OCI-LY3 (cell line): Measurements from ENCODE around the gene SLC7A11.

ENCODE experiments used
- H2AFZ ChIP-seq: fragments of 200-600, 300-600 bp; shearing (Covaris generic); 2 replicates; pipeline ENCODE4 v1.6.0; 2014; ENCODE audit warnings: antibody characterized with exemption, low read depth, low read length
- H3K27ac ChIP-seq: fragments of 200-600, 300-600 bp; sonication (generic); 2 replicates; pipeline ENCODE4 v1.5.1; 2014; ENCODE audit warnings: mild to moderate bottlenecking, low read length, moderate library complexity, mixed read lengths
- H3K27me3 ChIP-seq: fragments of 200-600, 300-600 bp; sonication (generic); 2 replicates; pipeline ENCODE4 v1.6.1; 2014; ENCODE audit warnings: low read depth, low read length, mixed read lengths
- H3K36me3 ChIP-seq: fragments of 200-600, 300-600 bp; sonication (generic); replicated peaks from 2 replicates; pipeline ENCODE3; 2014; ENCODE audit warnings: low read depth, low read length, mixed read lengths
- H3K4me1 ChIP-seq: fragments of 300-600, 200-600 bp; sonication (generic); 2 replicates; pipeline ENCODE4 v1.6.1; 2014; ENCODE audit warnings: low read length, mixed read lengths
- H3K4me2 ChIP-seq: fragments of 200-600, 300-600 bp; sonication (generic); 2 replicates; pipeline ENCODE4 v1.6.1; 2014; ENCODE audit warnings: low read length, mixed read lengths
- H3K4me3 ChIP-seq: fragments of 300-600, 200-600 bp; sonication (generic); 2 replicates; pipeline ENCODE4 v1.5.1; 2014; ENCODE audit warnings: antibody characterized with exemption, mild to moderate bottlenecking, low read length, moderate library complexity
- H3K79me2 ChIP-seq: fragments of 300-600, 200-600 bp; shearing (Covaris generic); 2 replicates; pipeline ENCODE4 v1.6.1; 2014; ENCODE audit warnings: mild to moderate bottlenecking, low read length, mixed read lengths
- H3K9ac ChIP-seq: fragments of 300-600, 200-600 bp; shearing (Covaris generic); 2 replicates; pipeline ENCODE4 v1.6.0; 2014; ENCODE audit warnings: mild to moderate bottlenecking, low read length, moderate library complexity
- H3K9me3 ChIP-seq: fragments of 200-600, 300-600 bp; shearing (Covaris generic); 2 replicates; pipeline ENCODE4 v1.6.1; 2014; ENCODE audit warnings: low read length, mixed read lengths; ENCODE audit not compliant: insufficient read depth
- H4K20me1 ChIP-seq: fragments of 200-600, 300-600 bp; sonication (generic); 2 replicates; pipeline ENCODE4 v1.6.1; 2016; ENCODE audit warnings: low read length, mixed read lengths; ENCODE audit not compliant: insufficient read depth
- EZH2phosphoT487 ChIP-seq: fragments of 200-600 bp; shearing (Covaris generic); IDR thresholded peaks from 2 replicates; pipeline ENCODE4 v1.6.1; 2018; ENCODE audit warnings: antibody characterized with exemption, mixed run types, low read depth
- TF ChIP-seq, protein P1 (sequence below): fragments of 200-600, 300-600 bp; sonication (generic); IDR thresholded peaks from 2 replicates; pipeline ENCODE4 v1.5.1; 2014; ENCODE audit warnings: antibody characterized with exemption, low read length, low read depth

Gene SLC7A11

DNA sequence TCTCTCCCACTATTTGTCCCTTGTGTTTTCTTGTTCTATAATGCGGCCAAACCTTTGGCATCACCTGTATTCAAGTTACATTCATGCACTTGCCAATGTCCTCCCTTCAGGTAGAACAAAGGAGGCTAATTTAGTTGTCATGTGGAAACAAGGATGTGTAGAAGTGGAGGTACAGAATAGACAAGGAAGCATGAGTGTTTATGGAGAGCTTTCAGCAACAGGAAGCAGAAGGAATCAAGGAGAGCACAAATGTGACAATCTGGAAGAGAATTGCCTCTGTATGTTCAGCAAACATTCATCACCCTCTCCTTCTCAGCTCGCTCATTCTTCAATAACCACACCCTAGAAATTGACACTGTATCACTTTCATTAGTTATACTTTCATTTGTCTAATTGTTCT, 103.4 kb downstream of the SLC7A11 start:
- no peak overlapping the region for H3K4me2 ChIP-seq
- no peaks in the 10 kb centered on the region for H4K20me1 ChIP-seq
- H3K36me3 ChIP-seq, result no peaks in the 10 kb centered on the region
- no peaks in the 10 kb centered on the region for H3K27me3 ChIP-seq
- H3K4me1 ChIP-seq, result no peaks in the 10 kb centered on the region
- no peaks in the 10 kb centered on the region for H3K79me2 ChIP-seq
- no peak overlapping the region for H2AFZ ChIP-seq
- no peak overlapping the region for H3K9ac ChIP-seq
- no peak overlapping the region for H3K27ac ChIP-seq
- no peak for TF ChIP-seq EZH2phosphoT487
- TF ChIP-seq, protein P1, sequence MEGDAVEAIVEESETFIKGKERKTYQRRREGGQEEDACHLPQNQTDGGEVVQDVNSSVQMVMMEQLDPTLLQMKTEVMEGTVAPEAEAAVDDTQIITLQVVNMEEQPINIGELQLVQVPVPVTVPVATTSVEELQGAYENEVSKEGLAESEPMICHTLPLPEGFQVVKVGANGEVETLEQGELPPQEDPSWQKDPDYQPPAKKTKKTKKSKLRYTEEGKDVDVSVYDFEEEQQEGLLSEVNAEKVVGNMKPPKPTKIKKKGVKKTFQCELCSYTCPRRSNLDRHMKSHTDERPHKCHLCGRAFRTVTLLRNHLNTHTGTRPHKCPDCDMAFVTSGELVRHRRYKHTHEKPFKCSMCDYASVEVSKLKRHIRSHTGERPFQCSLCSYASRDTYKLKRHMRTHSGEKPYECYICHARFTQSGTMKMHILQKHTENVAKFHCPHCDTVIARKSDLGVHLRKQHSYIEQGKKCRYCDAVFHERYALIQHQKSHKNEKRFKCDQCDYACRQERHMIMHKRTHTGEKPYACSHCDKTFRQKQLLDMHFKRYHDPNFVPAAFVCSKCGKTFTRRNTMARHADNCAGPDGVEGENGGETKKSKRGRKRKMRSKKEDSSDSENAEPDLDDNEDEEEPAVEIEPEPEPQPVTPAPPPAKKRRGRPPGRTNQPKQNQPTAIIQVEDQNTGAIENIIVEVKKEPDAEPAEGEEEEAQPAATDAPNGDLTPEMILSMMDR, result no peak
- H3K4me3 ChIP-seq, result no peak overlapping the region
- H3K9me3 ChIP-seq, result no peaks in the 10 kb centered on the region

GRCh38 chr4:138135610-138136009, 106.5 kb downstream of the SLC7A11 start:
- TF ChIP-seq, protein P1, result no peak
- no peak for TF ChIP-seq EZH2phosphoT487
- Histone ChIP-seq H3K4me1 (no peaks in the 10 kb centered on the region), H3K9ac (no peak overlapping the region)

DNA sequence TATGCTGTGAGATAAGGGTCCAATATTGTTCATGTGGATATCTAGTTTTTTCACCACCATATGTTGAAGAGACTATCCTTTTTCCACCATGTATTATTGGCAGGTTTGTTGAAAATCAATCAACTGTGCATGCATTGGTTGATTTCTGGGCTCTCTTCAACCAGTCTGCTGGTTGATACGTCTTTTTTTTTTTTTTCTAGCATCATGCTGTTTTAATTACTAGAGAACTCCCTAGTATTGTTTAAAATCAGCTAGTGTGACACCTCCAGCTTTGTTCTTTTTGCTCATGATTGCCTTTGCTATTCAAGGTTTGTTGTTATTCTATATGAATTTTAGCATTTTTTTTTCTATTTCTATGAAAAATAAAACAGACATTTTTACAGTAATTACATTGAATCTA, 123.9 kb downstream of the SLC7A11 start:
- H3K4me3 ChIP-seq, result no peak overlapping the region
- H4K20me1 ChIP-seq, result no peaks in the 10 kb centered on the region
- H3K9ac ChIP-seq, result no peak overlapping the region
- TF ChIP-seq, protein P1, result no peak
- H3K9me3 ChIP-seq, result no peaks in the 10 kb centered on the region
- H3K36me3 ChIP-seq, result no peaks in the 10 kb centered on the region
- H3K79me2 ChIP-seq, result no peaks in the 10 kb centered on the region
- H2AFZ ChIP-seq, result no peak overlapping the region
- H3K27ac ChIP-seq, result no peak overlapping the region
- H3K4me1 ChIP-seq, result peaks cover 24% of the 10 kb centered on the region
- no peaks in the 10 kb centered on the region for H3K27me3 ChIP-seq
- H3K4me2 ChIP-seq, result no peak overlapping the region

More at GRCh38 chr4:138135610-138136009, 106.5 kb downstream of the SLC7A11 start:
- Histone ChIP-seq H3K36me3 (no peaks in the 10 kb centered on the region), H2AFZ (no peak overlapping the region), H3K27ac (no peak overlapping the region), H3K9me3 (peaks cover 17% of the 10 kb centered on the region; the same call in 1 of the 2 replicates), H3K4me2 (no peak overlapping the region), H3K4me3 (no peak overlapping the region), H4K20me1 (no peaks in the 10 kb centered on the region), H3K79me2 (no peaks in the 10 kb centered on the region), H3K27me3 (no peaks in the 10 kb centered on the region)

GRCh38 chr4:138115053-138115452, 127.1 kb downstream of the SLC7A11 start:
- Histone ChIP-seq H3K27me3 (no peaks in the 10 kb centered on the region), H3K4me1 (peaks cover 30% of the 10 kb centered on the region), H2AFZ (no peak overlapping the region), H3K79me2 (no peaks in the 10 kb centered on the region), H3K4me3 (peak overlapping the region; percentile 42), H3K9me3 (no peaks in the 10 kb centered on the region), H3K27ac (0 out of 2 replicates have a peak overlapping the region, but pooled peaks have one; percentile 0), H3K36me3 (no peaks in the 10 kb centered on the region), H3K4me2 (peak overlapping the region; percentile 67), H3K9ac (peak overlapping the region; percentile 2; the same call in 1 of the 2 replicates), H4K20me1 (no peaks in the 10 kb centered on the region)
- TF ChIP-seq EZH2phosphoT487, result no peak
- TF ChIP-seq, protein P1, result no peak
